GM23338 (cell line): ENCODE results near the gene PACSIN3.

Experiments used
- CTCF ChIP-seq, 2 experiments: fragments of 200-600 bp in 1 of 2; sonication (generic) in 1 of 2; conservative IDR thresholded peaks; 2 replicates each; pipeline versions ENCODE4 v1.5.1 to v1.6.1; 2016 to 2017; ENCODE audit warnings: antibody characterized with exemption in 2 of 2, low read depth in 2 of 2, mild to moderate bottlenecking in 2 of 2, moderate library complexity in 1 of 2
- EZH2 ChIP-seq: fragments of 200-600 bp; sonication (generic); IDR thresholded peaks from one replicate; pipeline ENCODE4 v1.8.0; 2017; ENCODE audit warnings: antibody characterized with exemption, mild to moderate bottlenecking, low read depth; ENCODE audit not compliant: unreplicated experiment
- EZH2phosphoT487 ChIP-seq: fragments of 200-600 bp; sonication (generic); IDR thresholded peaks from one replicate; pipeline ENCODE4 v1.8.1; 2018; ENCODE audit warnings: antibody characterized with exemption; ENCODE audit not compliant: unreplicated experiment
- POLR2AphosphoS5 ChIP-seq: IDR thresholded peaks from 2 replicates; pipeline ENCODE4 v1.6.1; 2016; ENCODE audit warnings: antibody characterized with exemption, low read depth

- TF ChIP-seq EZH2 (no peak), CTCF (conservative IDR thresholded peaks at IDR 0.05; ENCODE audit: low read depth in 2 of 2) (no peak), EZH2phosphoT487 (no peak), POLR2AphosphoS5 (no peak)
Measured at GRCh38 chr11:47165253-47165840, 20.9 kb downstream of the PACSIN3 start.
